NB4 (cell line): Measurements from ENCODE around the gene STIM1.
A peak's percentile ranks its signal among the peaks of the same experiment; 100 is the strongest.

Experiments
- CTCF ChIP-seq: IDR thresholded peaks from one replicate; pipeline ENCODE4 v1.5.1; 2012; ENCODE audit warnings: low read depth, low read length
- MAX ChIP-seq: IDR thresholded peaks from 2 replicates; pipeline ENCODE4 v1.6.1; 2011; ENCODE audit warnings: low read depth, low read length
- MYC ChIP-seq: IDR thresholded peaks from 2 replicates; pipeline ENCODE4 v1.6.1; 2011; ENCODE audit warnings: low read depth, low read length
- POLR2A ChIP-seq: IDR thresholded peaks from 2 replicates; pipeline ENCODE4 v1.6.1; 2011; ENCODE audit warnings: mild to moderate bottlenecking; ENCODE audit not compliant: insufficient read length; ENCODE audit errors: extremely low read depth

- TF ChIP-seq CTCF (peak; percentile 68), POLR2A (peak; percentile 45), MAX (0 out of 2 replicates have a peak, but pooled peaks have one; percentile 15), MYC (0 out of 2 replicates have a peak, but pooled peaks have one; percentile 25)
Observed at GRCh38 chr11:3807909-3808860, 47.3 kb upstream of the STIM1 start, which contains the start of gene PGAP2.
